SK-N-SH (cell line): Measurements from ENCODE around the gene CTSZ. TPM values are rescaled to one million over a fixed set of nuclear protein-coding genes. Genes with fewer than 3 reads are reported as not detected.

Source experiments
- CTCF ChIA-PET: fragments of 300-600, 350-600 bp; formaldehyde crosslinking; extraction: SDS; loops from one replicate; lab custom pipeline; 2021; lab: Yijun Ruan, JAX
- POLR2A ChIA-PET: fragments of 350-600 bp; sonication (Branson Sonifier 250); formaldehyde crosslinking; extraction: SDS; loops from one replicate; lab custom pipeline; 2020; ENCODE audit warnings: antibody characterized with exemption, inconsistent platforms; lab: Yijun Ruan, JAX
- DNase-seq: peaks from one replicate; pipeline ENCODE4 v3.0.0; 2012
- H2AFZ ChIP-seq: fragments of 200-600 bp; sonication (generic); 2 replicates; pipeline ENCODE4 v1.8.1; 2016; ENCODE audit warnings: antibody characterized with exemption, mild to moderate bottlenecking, low read depth
- H3F3A ChIP-seq: fragments of 200-600 bp; sonication (generic); replicated peaks from 2 replicates; pipeline ENCODE3; 2016; ENCODE audit warnings: antibody characterized with exemption, mild to moderate bottlenecking; ENCODE audit not compliant: insufficient read depth
- H3K27ac ChIP-seq, 2 experiments: fragments of 200-500 bp in 1 of 2; fragments of 200-600 bp in 1 of 2; sonication (Bioruptor generic) in 1 of 2; sonication (generic), shearing (Covaris generic) in 1 of 2; 2 replicates each; pipeline versions ENCODE4 v1.5.1 to v1.6.1; 2014 to 2016; ENCODE audit warnings: low read depth in 2 of 2, inconsistent platforms in 1 of 2, low read length in 1 of 2, mild to moderate bottlenecking in 1 of 2, mixed read lengths in 1 of 2
- H3K27me3 ChIP-seq: fragments of 200-600 bp; sonication (generic), shearing (Covaris generic); 2 replicates; pipeline ENCODE4 v1.6.1; 2016; ENCODE audit warnings: mixed run types; ENCODE audit not compliant: insufficient read depth
- H3K36me3 ChIP-seq, 2 experiments: fragments of 200-500 bp in 1 of 2; fragments of 200-600 bp in 1 of 2; sonication (Bioruptor generic) in 1 of 2; sonication (generic) in 1 of 2; replicated peaks in 1 of 2; 2 replicates each; pipeline versions ENCODE3 to v1.5.1; 2014 to 2016; ENCODE audit warnings: low read length in 1 of 2, mild to moderate bottlenecking in 1 of 2; ENCODE audit not compliant: insufficient read depth in 2 of 2, control insufficient read depth in 1 of 2
- H3K4me1 ChIP-seq, 2 experiments: fragments of 200-500 bp in 1 of 2; fragments of 200-600 bp in 1 of 2; sonication (Bioruptor generic) in 1 of 2; sonication (generic), shearing (Covaris generic) in 1 of 2; 2 replicates each; pipeline versions ENCODE4 v1.5.1 to v1.6.1; 2014 to 2016; ENCODE audit warnings: low read depth in 1 of 2, low read length in 1 of 2, mixed run types in 1 of 2; ENCODE audit not compliant: insufficient read depth in 2 of 2, control insufficient read depth in 1 of 2
- H3K4me2 ChIP-seq: fragments of 200-600 bp; sonication (generic), shearing (Covaris generic); 2 replicates; pipeline ENCODE4 v1.6.1; 2017; ENCODE audit warnings: mixed run types
- H3K4me3 ChIP-seq, 2 experiments: fragments of 200-500 bp in 1 of 2; fragments of 200-600 bp in 1 of 2; sonication (Bioruptor generic) in 1 of 2; sonication (generic), shearing (Covaris generic) in 1 of 2; 2 replicates each; pipeline versions ENCODE4 v1.5.1 to v1.8.1; 2014 to 2016; ENCODE audit warnings: low read depth in 2 of 2, inconsistent platforms in 1 of 2, low read length in 1 of 2, mild to moderate bottlenecking in 1 of 2, mixed read lengths in 1 of 2, moderate library complexity in 1 of 2
- H3K79me2 ChIP-seq: fragments of 200-600 bp; sonication (generic); 2 replicates; pipeline ENCODE4 v1.8.1; 2017; ENCODE audit warnings: mild to moderate bottlenecking; ENCODE audit not compliant: insufficient read depth
- H3K9ac ChIP-seq: fragments of 200-600 bp; sonication (generic); 2 replicates; pipeline ENCODE4 v1.6.1; 2017; ENCODE audit warnings: mixed run types
- H3K9me2 ChIP-seq: fragments of 200-600 bp; sonication (generic); 2 replicates; pipeline ENCODE4 v1.6.1; 2017; ENCODE audit warnings: mixed run types
- H3K9me3 ChIP-seq: fragments of 200-600 bp; sonication (generic); 2 replicates; pipeline ENCODE4 v1.6.1; 2017; ENCODE audit warnings: mixed run types, mild to moderate bottlenecking, moderate library complexity
- H4K20me1 ChIP-seq: fragments of 200-600 bp; sonication (generic); 2 replicates; pipeline ENCODE4 v1.6.1; 2017; ENCODE audit warnings: mild to moderate bottlenecking, mixed run types; ENCODE audit not compliant: insufficient read depth
- EP300 ChIP-seq, 2 experiments: IDR thresholded peaks; 2 replicates each; pipeline versions ENCODE4 v1.4.0 to v1.6.1; 2012; ENCODE audit warnings: borderline replicate concordance in 1 of 2, low read depth in 1 of 2, low read length in 1 of 2
- FOXJ3 ChIP-seq: sonication (generic); formaldehyde crosslinking; IDR thresholded peaks from 2 replicates; pipeline ENCODE4 v1.5.1; 2020; ENCODE audit warnings: mild to moderate bottlenecking, missing genetic modification reagents
- GABPA ChIP-seq: IDR thresholded peaks from 2 replicates; pipeline ENCODE4 v1.4.0; 2012; ENCODE audit warnings: low read depth, mild to moderate bottlenecking
- JUND ChIP-seq: IDR thresholded peaks from 2 replicates; pipeline ENCODE4 v1.4.0; 2012
- MEF2A ChIP-seq: IDR thresholded peaks from 2 replicates; pipeline ENCODE4 v1.4.0; 2012; ENCODE audit warnings: low read depth, borderline replicate concordance
- NRF1 ChIP-seq: IDR thresholded peaks from 2 replicates; pipeline ENCODE4 v1.6.1; 2012; ENCODE audit warnings: low read depth, mild to moderate bottlenecking, low read length
- RAD21 ChIP-seq: IDR thresholded peaks from 2 replicates; pipeline ENCODE4 v1.6.1; 2012; ENCODE audit warnings: mild to moderate bottlenecking, low read length
- RFX5 ChIP-seq: IDR thresholded peaks from 2 replicates; pipeline ENCODE4 v1.6.1; 2012; ENCODE audit warnings: mild to moderate bottlenecking, improper control_type of control experiment, low read length
- RXRA ChIP-seq: IDR thresholded peaks from 2 replicates; pipeline ENCODE4 v1.4.0; 2012; ENCODE audit warnings: low read depth, mild to moderate bottlenecking, borderline replicate concordance
- TAF1 ChIP-seq: IDR thresholded peaks from 2 replicates; pipeline ENCODE4 v1.6.1; 2012; ENCODE audit warnings: low read depth, mild to moderate bottlenecking, low read length, moderate library complexity, borderline replicate concordance
- TCF12 ChIP-seq: IDR thresholded peaks from 2 replicates; pipeline ENCODE4 v1.4.0; 2012
- WGBS: methylation state at CpG from one replicate; pipeline ENCODE4 v1.1.6; 2017; ENCODE audit warnings: low lambda C conversion rate; 5-methylcytosine and 5-hydroxymethylcytosine counted together
- polyA plus RNA-seq, 3 experiments: library from polyadenylated mRNA; depleted of rRNA; stranded (reverse); fragments of >200 nt; gene quantifications; 2 replicates each; pipeline ENCODE4 v1.2.3, GENCODE V29; 2012
- TF ChIP-seq, protein P1 (sequence below): fragments of 150-350 bp; IDR thresholded peaks from 2 replicates; pipeline ENCODE4 v1.6.1; 2017; ENCODE audit warnings: antibody characterized with exemption, low read length, low read depth, borderline replicate concordance
- TF ChIP-seq, protein P2 (sequence below): fragments of 200-600 bp; sonication (generic); IDR thresholded peaks from 2 replicates; pipeline ENCODE4 v1.6.1; 2017; ENCODE audit warnings: antibody characterized with exemption, mild to moderate bottlenecking, moderate library complexity
- TF ChIP-seq, protein P3 (sequence below): IDR thresholded peaks from 2 replicates; pipeline ENCODE4 v1.4.0; 2012; ENCODE audit warnings: low read depth, borderline replicate concordance

The CTSZ gene
- polyA plus RNA-seq, 1 of the 3 experiments (the other 2 are of a cell fraction): 0.03 TPM

DNA sequence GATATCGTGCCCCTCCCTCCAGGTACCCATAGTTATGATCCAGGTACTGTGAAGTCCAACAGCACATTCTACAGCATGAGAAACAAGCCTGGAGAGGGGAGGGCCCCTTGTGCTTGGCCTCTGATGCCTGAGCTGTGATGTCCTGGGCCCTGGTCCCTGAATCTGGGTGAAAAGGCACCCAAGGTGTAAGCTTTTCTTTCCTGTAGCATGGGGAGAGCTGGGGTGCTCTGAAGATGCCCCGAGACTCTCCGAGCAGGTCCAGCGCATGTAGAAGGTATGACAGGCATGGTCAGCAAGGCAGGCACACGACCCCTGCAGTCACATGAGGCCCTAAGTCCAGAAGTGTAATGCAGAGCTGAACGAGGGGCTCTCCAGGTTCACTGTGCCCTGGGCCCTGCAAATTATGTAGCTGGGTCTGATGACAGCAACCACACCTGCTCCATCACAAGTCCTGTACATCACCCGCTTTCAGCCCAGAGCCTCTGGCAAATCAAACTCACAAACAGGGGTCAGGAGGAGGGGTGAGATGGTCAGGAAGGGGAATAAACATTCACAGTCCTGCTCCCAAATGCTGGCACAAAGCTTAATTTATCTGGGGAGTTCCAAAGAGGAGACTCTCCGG, 1.8 kb upstream of the CTSZ start:
- H3K36me3 ChIP-seq: no peaks in the 10 kb centered on the region
- H3K79me2 ChIP-seq: no peaks in the 10 kb centered on the region
- H3K4me2 ChIP-seq: no peak overlapping the region
- H3K9me3 ChIP-seq: no peaks in the 10 kb centered on the region
- DNase-seq: no peak
- POLR2A ChIA-PET: interaction anchor here (0.6 kb wide), 1 partner anchor 27 kb away, joined by 3 read pairs; the partner anchor contains the start of gene NELFCD
- CTCF ChIA-PET: interaction anchor here (0.5 to 1.4 kb wide), 6 partner anchors 13 to 447 kb away, joined by 3 to 5 read pairs (median 3); no protein-coding TSS in a partner anchor
- TF ChIP-seq FOXJ3 (CRISPR knock-in tag) (no peak), TAF1 (no peak), TCF12 (no peak), NRF1 (no peak), JUND (no peak), MEF2A (no peak), EP300 (IDR thresholded peaks at IDR 0.05; ENCODE audit: borderline replicate concordance in 1 of 2, low read depth in 1 of 2, low read length in 1 of 2) (no peak), RFX5 (no peak), RAD21 (no peak), RXRA (no peak), GABPA (no peak)
- TF ChIP-seq, protein P1, sequence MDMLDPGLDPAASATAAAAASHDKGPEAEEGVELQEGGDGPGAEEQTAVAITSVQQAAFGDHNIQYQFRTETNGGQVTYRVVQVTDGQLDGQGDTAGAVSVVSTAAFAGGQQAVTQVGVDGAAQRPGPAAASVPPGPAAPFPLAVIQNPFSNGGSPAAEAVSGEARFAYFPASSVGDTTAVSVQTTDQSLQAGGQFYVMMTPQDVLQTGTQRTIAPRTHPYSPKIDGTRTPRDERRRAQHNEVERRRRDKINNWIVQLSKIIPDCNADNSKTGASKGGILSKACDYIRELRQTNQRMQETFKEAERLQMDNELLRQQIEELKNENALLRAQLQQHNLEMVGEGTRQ: no peak
- TF ChIP-seq, protein P2, sequence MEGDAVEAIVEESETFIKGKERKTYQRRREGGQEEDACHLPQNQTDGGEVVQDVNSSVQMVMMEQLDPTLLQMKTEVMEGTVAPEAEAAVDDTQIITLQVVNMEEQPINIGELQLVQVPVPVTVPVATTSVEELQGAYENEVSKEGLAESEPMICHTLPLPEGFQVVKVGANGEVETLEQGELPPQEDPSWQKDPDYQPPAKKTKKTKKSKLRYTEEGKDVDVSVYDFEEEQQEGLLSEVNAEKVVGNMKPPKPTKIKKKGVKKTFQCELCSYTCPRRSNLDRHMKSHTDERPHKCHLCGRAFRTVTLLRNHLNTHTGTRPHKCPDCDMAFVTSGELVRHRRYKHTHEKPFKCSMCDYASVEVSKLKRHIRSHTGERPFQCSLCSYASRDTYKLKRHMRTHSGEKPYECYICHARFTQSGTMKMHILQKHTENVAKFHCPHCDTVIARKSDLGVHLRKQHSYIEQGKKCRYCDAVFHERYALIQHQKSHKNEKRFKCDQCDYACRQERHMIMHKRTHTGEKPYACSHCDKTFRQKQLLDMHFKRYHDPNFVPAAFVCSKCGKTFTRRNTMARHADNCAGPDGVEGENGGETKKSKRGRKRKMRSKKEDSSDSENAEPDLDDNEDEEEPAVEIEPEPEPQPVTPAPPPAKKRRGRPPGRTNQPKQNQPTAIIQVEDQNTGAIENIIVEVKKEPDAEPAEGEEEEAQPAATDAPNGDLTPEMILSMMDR: no peak
- TF ChIP-seq, protein P3, sequence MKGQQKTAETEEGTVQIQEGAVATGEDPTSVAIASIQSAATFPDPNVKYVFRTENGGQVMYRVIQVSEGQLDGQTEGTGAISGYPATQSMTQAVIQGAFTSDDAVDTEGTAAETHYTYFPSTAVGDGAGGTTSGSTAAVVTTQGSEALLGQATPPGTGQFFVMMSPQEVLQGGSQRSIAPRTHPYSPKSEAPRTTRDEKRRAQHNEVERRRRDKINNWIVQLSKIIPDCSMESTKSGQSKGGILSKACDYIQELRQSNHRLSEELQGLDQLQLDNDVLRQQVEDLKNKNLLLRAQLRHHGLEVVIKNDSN: no peak
- TF ChIP-seq, all 33 proteins: peak for 0
- no peak overlapping the region for H3K4me3 ChIP-seq
- H3K9ac ChIP-seq: no peak overlapping the region
- H3F3A ChIP-seq: peaks cover 3% of the 10 kb centered on the region
- H4K20me1 ChIP-seq: no peaks in the 10 kb centered on the region
- no peaks in the 10 kb centered on the region for H3K9me2 ChIP-seq
- peaks cover 10 to 12% of the 10 kb centered on the region in 2 experiments; a peak in 3 of 4 replicates for H3K4me1 ChIP-seq
- H3K27ac ChIP-seq: no peak overlapping the region
- WGBS: 91% methylated on average over 5 of the region's 8 CpGs
- no peaks in the 10 kb centered on the region for H3K27me3 ChIP-seq
- H2AFZ ChIP-seq: no peak overlapping the region
